ENCODE data around the gene ATF3.
A peak's percentile ranks its signal among the peaks of the same experiment; 100 is the strongest.

Gene ATF3

GRCh38 chr1:212607206-212607912 lies 1.2 kb upstream of the ATF3 start:
- in situ Hi-C loops (cut with MboI; ENCODE audit: low sequenced_read_pairs, unreplicated experiment) = no loop called here
- TF ChIP-seq CTCF (IDR thresholded peaks at IDR 0.05; ENCODE audit: borderline replicate concordance, control extremely low read depth, extremely low read depth, insufficient read depth, missing control alignments) = no peak
- peak; percentile 53 for DNase-seq (ENCODE audit: low spot score)

- no peak for TF ChIP-seq CTCF (IDR thresholded peaks at IDR 0.05; ENCODE audit: borderline replicate concordance, control extremely low read depth, extremely low read depth, insufficient read depth, missing control alignments)
- no peak for DNase-seq (ENCODE audit: low spot score)
- in situ Hi-C loops (cut with MboI; ENCODE audit: low sequenced_read_pairs, unreplicated experiment) = no loop called here
Observed at GRCh38 chr1:212607913-212608391, 609 bp upstream of the ATF3 start.

- in situ Hi-C loops (cut with MboI; ENCODE audit: low sequenced_read_pairs, unreplicated experiment) = no loop called here
- peak; percentile 76 for DNase-seq (ENCODE audit: low spot score)
- peak; percentile 75 for TF ChIP-seq CTCF (IDR thresholded peaks at IDR 0.05; ENCODE audit: borderline replicate concordance, control extremely low read depth, extremely low read depth, insufficient read depth, missing control alignments)
Observed at GRCh38 chr1:212608959-212609700, 569 bp downstream of the ATF3 start.

GRCh38 chr1:212609701-212610574 lies 1.4 kb downstream of the ATF3 start:
- in situ Hi-C loops (cut with MboI; ENCODE audit: low sequenced_read_pairs, unreplicated experiment) = no loop called here
- TF ChIP-seq CTCF (IDR thresholded peaks at IDR 0.05; ENCODE audit: borderline replicate concordance, control extremely low read depth, extremely low read depth, insufficient read depth, missing control alignments) = no peak
- no peak for DNase-seq (ENCODE audit: low spot score)

- DNase-seq (ENCODE audit: low spot score) = no peak
- TF ChIP-seq CTCF (IDR thresholded peaks at IDR 0.05; ENCODE audit: borderline replicate concordance, control extremely low read depth, extremely low read depth, insufficient read depth, missing control alignments) = no peak
- in situ Hi-C loops (cut with MboI; ENCODE audit: low sequenced_read_pairs, unreplicated experiment) = no loop called here
Observed at GRCh38 chr1:212610575-212610967, 2.0 kb downstream of the ATF3 start.

Measured in GM13976 (cell line).